H9 (cell line): Measurements from ENCODE around the gene FAM43B. TPM values are rescaled to one million over a fixed set of nuclear protein-coding genes. Genes with fewer than 3 reads are reported as not detected.

ENCODE experiments used
- DNase-seq: peaks from one replicate; pipeline ENCODE4 v3.0.0-alpha.2; 2017
- H2AFZ ChIP-seq: one replicate; pipeline ENCODE4 v1.6.1; 2013; ENCODE audit warnings: mild to moderate bottlenecking, low read length, control low read depth, moderate library complexity
- H2AK5ac ChIP-seq: 2 replicates; pipeline ENCODE4 v1.6.1; 2013; ENCODE audit warnings: low read length, control low read depth, mixed read lengths; ENCODE audit not compliant: insufficient read length
- H2BK120ac ChIP-seq: one replicate; pipeline ENCODE4 v1.6.1; 2013; ENCODE audit warnings: low read depth, mild to moderate bottlenecking, low read length, control low read depth, inconsistent platforms; ENCODE audit not compliant: poor library complexity, severe bottlenecking
- H2BK12ac ChIP-seq: 2 replicates; pipeline ENCODE4 v1.6.1; 2013; ENCODE audit warnings: low read length, control low read depth, mixed read lengths, low read depth; ENCODE audit not compliant: insufficient read length
- H2BK15ac ChIP-seq: 2 replicates; pipeline ENCODE4 v1.6.1; 2013; ENCODE audit warnings: low read depth, low read length, control low read depth
- H2BK20ac ChIP-seq: one replicate; pipeline ENCODE4 v1.6.1; 2013; ENCODE audit warnings: low read depth, mild to moderate bottlenecking, low read length, control low read depth, inconsistent platforms; ENCODE audit not compliant: poor library complexity, severe bottlenecking
- H2BK5ac ChIP-seq: 2 replicates; pipeline ENCODE4 v1.6.1; 2013; ENCODE audit warnings: low read length, control low read depth, mixed read lengths; ENCODE audit not compliant: insufficient read length
- H3K14ac ChIP-seq: 2 replicates; pipeline ENCODE4 v1.6.1; 2013; ENCODE audit warnings: low read length, control low read depth; ENCODE audit not compliant: insufficient read depth
- H3K18ac ChIP-seq: 2 replicates; pipeline ENCODE4 v1.6.1; 2013; ENCODE audit warnings: low read depth, mild to moderate bottlenecking, mixed read lengths, low read length, control low read depth; ENCODE audit not compliant: insufficient read length
- H3K23ac ChIP-seq: 2 replicates; pipeline ENCODE4 v1.6.1; 2013; ENCODE audit warnings: low read length, control low read depth, mixed read lengths, low read depth; ENCODE audit not compliant: insufficient read length
- H3K23me2 ChIP-seq: 2 replicates; pipeline ENCODE4 v1.6.1; 2013; ENCODE audit warnings: low read depth, mild to moderate bottlenecking, mixed read lengths, low read length, control low read depth; ENCODE audit not compliant: insufficient read length, poor library complexity, severe bottlenecking
- H3K27ac ChIP-seq: 2 replicates; pipeline ENCODE4 v1.5.1; 2013; ENCODE audit warnings: low read length, control low read depth, mixed read lengths, low read depth; ENCODE audit not compliant: insufficient read length
- H3K27me3 ChIP-seq: 2 replicates; pipeline ENCODE4 v1.6.1; 2013; ENCODE audit warnings: low read length, control low read depth, inconsistent platforms; ENCODE audit not compliant: insufficient read depth
- H3K4ac ChIP-seq: 2 replicates; pipeline ENCODE4 v1.6.1; 2013; ENCODE audit warnings: low read depth, mild to moderate bottlenecking, control low read depth, inconsistent platforms, low read length, moderate library complexity
- H3K4me1 ChIP-seq: 2 replicates; pipeline ENCODE4 v1.6.1; 2013; ENCODE audit warnings: low read length, control low read depth, inconsistent platforms; ENCODE audit not compliant: insufficient read depth
- H3K4me2 ChIP-seq: 2 replicates; pipeline ENCODE4 v1.6.1; 2013; ENCODE audit warnings: low read length, control low read depth, mixed read lengths; ENCODE audit not compliant: insufficient read length, insufficient read depth
- H3K56ac ChIP-seq: 2 replicates; pipeline ENCODE4 v1.6.1; 2013; ENCODE audit warnings: low read depth, mild to moderate bottlenecking, mixed read lengths, low read length, control low read depth; ENCODE audit not compliant: insufficient read length
- H3K79me1 ChIP-seq: 2 replicates; pipeline ENCODE4 v1.6.1; 2013; ENCODE audit warnings: low read depth, mild to moderate bottlenecking, moderate library complexity, low read length, control low read depth, inconsistent platforms; ENCODE audit not compliant: insufficient read depth, poor library complexity, severe bottlenecking
- H3K79me2 ChIP-seq: 2 replicates; pipeline ENCODE4 v1.6.1; 2013; ENCODE audit warnings: low read length, control low read depth, inconsistent platforms; ENCODE audit not compliant: insufficient read depth
- H3K9ac ChIP-seq: 2 replicates; pipeline ENCODE4 v1.6.1; 2013; ENCODE audit warnings: low read length, control low read depth, mixed read lengths; ENCODE audit not compliant: insufficient read length; ENCODE audit errors: extremely low read depth
- H3K9me3 ChIP-seq: one replicate; pipeline ENCODE4 v1.6.1; 2013; ENCODE audit warnings: low read depth, low read length, inconsistent platforms; ENCODE audit not compliant: control insufficient read depth
- H3T11ph ChIP-seq: one replicate; pipeline ENCODE4 v1.6.1; 2013; ENCODE audit warnings: mild to moderate bottlenecking, low read length, control low read depth, inconsistent platforms
- H4K20me1 ChIP-seq: one replicate; pipeline ENCODE4 v1.6.1; 2013; ENCODE audit not compliant: control insufficient read depth, insufficient read length, insufficient read depth
- H4K5ac ChIP-seq: 2 replicates; pipeline ENCODE4 v1.6.1; 2013; ENCODE audit warnings: low read depth, mild to moderate bottlenecking, mixed read lengths, low read length, control low read depth; ENCODE audit not compliant: insufficient read length
- H4K8ac ChIP-seq: replicated peaks from 2 replicates; pipeline ENCODE4 v1.6.1; 2013; ENCODE audit warnings: low read length, control low read depth, mixed read lengths, low read depth; ENCODE audit not compliant: insufficient read length
- H4K91ac ChIP-seq: 2 replicates; pipeline ENCODE4 v1.6.1; 2013; ENCODE audit warnings: low read depth, mild to moderate bottlenecking, moderate library complexity, mixed read lengths, low read length, control low read depth; ENCODE audit not compliant: insufficient read length
- H3K27ac Mint-ChIP-seq, 3 experiments: 2 replicates in 2 of 3; 3 replicates in 1 of 3; pipeline ENCODE4 v1.8.0; 2020 to 2021; ENCODE audit warnings: mixed read lengths in 3 of 3, mild to moderate bottlenecking in 1 of 3, moderate library complexity in 1 of 3
- H3K27me3 Mint-ChIP-seq: 2 replicates; pipeline ENCODE4 v1.8.0; 2021; ENCODE audit warnings: low read depth, mild to moderate bottlenecking, moderate library complexity, mixed read lengths
- H3K36me3 Mint-ChIP-seq, 3 experiments: 2 replicates in 2 of 3; 3 replicates in 1 of 3; pipeline ENCODE4 v1.8.0; 2020 to 2021; ENCODE audit warnings: low read depth in 3 of 3, mixed read lengths in 3 of 3; ENCODE audit not compliant: insufficient read depth in 1 of 3
- H3K4me1 Mint-ChIP-seq, 2 experiments: 2 replicates each; pipeline ENCODE4 v1.8.0; 2020; ENCODE audit warnings: mixed read lengths in 2 of 2
- H3K4me3 Mint-ChIP-seq, 2 experiments: 2 replicates in 1 of 2; 3 replicates in 1 of 2; pipeline ENCODE4 v1.8.0; 2020 to 2021; ENCODE audit warnings: mild to moderate bottlenecking in 2 of 2, mixed read lengths in 2 of 2, moderate library complexity in 1 of 2
- H3K9me3 Mint-ChIP-seq, 2 experiments: 2 replicates in 1 of 2; 3 replicates in 1 of 2; pipeline ENCODE4 v1.8.0; 2020; ENCODE audit warnings: mild to moderate bottlenecking in 2 of 2, mixed read lengths in 2 of 2, moderate library complexity in 1 of 2
- WGBS: extraction: QIAGEN DNeasy Blood & Tissue Kit; methylation state at CpG from one replicate; pipeline ENCODE4 v1.1.7; 2013; ENCODE audit warnings: missing lambda C conversion rate, low lambda C conversion rate, mixed read lengths; ENCODE audit not compliant: insufficient read length; ENCODE audit errors: extremely low coverage; 5-methylcytosine and 5-hydroxymethylcytosine counted together
- total RNA-seq: library from RNA; stranded (reverse); gene quantifications from 2 replicates; pipeline ENCODE4 v1.2.1, GENCODE V29; 2021
- TF ChIP-seq, protein P1 (sequence below): fragments of 200-600 bp; sonication (generic); conservative IDR thresholded peaks from 3 replicates; pipeline ENCODE4 v1.8.0; 2021; ENCODE audit warnings: antibody characterized with exemption, mild to moderate bottlenecking

FAM43B gene
- total RNA-seq, 1 experiment from 2014 or later = 0.22 TPM

DNA sequence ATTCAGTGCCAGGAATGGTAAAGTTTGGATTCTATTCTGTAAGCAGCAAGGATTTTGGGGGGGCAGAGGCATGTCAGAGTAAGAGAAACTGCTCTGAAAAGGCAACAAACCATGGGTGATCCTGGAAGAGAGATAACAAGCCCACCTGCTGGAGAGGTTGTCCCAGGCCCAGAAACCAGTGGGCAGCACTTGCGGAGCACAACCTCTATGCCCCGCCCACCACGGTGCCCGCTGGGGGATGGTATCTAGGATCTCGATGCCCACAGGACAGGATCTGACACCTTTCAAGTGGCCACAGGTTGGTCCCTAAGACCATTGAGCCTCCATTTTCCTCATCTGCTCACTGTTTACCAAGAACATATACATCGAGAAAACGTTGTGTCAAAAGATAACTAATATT lies 24.2 kb upstream of the FAM43B start:
- Histone ChIP-seq H2BK120ac (no peak overlapping the region), H4K91ac (no peak overlapping the region), H3K4me2 (no peak overlapping the region), H4K8ac (no peak overlapping the region), H2BK12ac (no peak overlapping the region), H3T11ph (no peak overlapping the region), H3K56ac (no peak overlapping the region), H3K4me1 (no peaks in the 10 kb centered on the region), H3K79me1 (no peaks in the 10 kb centered on the region), H4K20me1 (no peaks in the 10 kb centered on the region), H3K27ac (no peak overlapping the region), H2BK20ac (no peak overlapping the region), H3K9ac (no peak overlapping the region), H3K9me3 (no peaks in the 10 kb centered on the region), H2BK5ac (no peak overlapping the region), H3K79me2 (no peaks in the 10 kb centered on the region), H4K5ac (no peak overlapping the region), H3K23ac (no peak overlapping the region), H2AK5ac (no peak overlapping the region), H2AFZ (no peak overlapping the region), H3K18ac (no peak overlapping the region), H3K27me3 (no peaks in the 10 kb centered on the region; the same call in 1 of the 2 replicates), H3K23me2 (no peaks in the 10 kb centered on the region), H3K4ac (no peak overlapping the region), H2BK15ac (no peak overlapping the region), H3K14ac (no peak overlapping the region)
- peak; percentile 40 for DNase-seq
- TF ChIP-seq, protein P1, sequence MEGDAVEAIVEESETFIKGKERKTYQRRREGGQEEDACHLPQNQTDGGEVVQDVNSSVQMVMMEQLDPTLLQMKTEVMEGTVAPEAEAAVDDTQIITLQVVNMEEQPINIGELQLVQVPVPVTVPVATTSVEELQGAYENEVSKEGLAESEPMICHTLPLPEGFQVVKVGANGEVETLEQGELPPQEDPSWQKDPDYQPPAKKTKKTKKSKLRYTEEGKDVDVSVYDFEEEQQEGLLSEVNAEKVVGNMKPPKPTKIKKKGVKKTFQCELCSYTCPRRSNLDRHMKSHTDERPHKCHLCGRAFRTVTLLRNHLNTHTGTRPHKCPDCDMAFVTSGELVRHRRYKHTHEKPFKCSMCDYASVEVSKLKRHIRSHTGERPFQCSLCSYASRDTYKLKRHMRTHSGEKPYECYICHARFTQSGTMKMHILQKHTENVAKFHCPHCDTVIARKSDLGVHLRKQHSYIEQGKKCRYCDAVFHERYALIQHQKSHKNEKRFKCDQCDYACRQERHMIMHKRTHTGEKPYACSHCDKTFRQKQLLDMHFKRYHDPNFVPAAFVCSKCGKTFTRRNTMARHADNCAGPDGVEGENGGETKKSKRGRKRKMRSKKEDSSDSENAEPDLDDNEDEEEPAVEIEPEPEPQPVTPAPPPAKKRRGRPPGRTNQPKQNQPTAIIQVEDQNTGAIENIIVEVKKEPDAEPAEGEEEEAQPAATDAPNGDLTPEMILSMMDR = no peak
- no peaks in the 10 kb centered on the region for H3K9me3 Mint-ChIP-seq
- H3K4me3 Mint-ChIP-seq = no peak overlapping the region
- H3K4me1 Mint-ChIP-seq = no peaks in the 10 kb centered on the region
- no peaks in the 10 kb centered on the region for H3K36me3 Mint-ChIP-seq
- H3K27ac Mint-ChIP-seq = no peak overlapping the region
- peaks cover 72% of the 10 kb centered on the region for H3K27me3 Mint-ChIP-seq
- WGBS = no CpG with 5 or more reads among the region's 7 CpGs
